ENCODE measurements around the gene CTDP1.

- TF ChIP-seq POLR2AphosphoS5 (IDR thresholded peaks at IDR 0.05), result no peak
- no peak for TF ChIP-seq CTCF (IDR thresholded peaks at IDR 0.05)
- no peak for TF ChIP-seq POLR2A (IDR thresholded peaks at IDR 0.05)
- no peak for TF ChIP-seq EP300 (IDR thresholded peaks at IDR 0.05)
Observed at GRCh38 chr18:79789091-79789891, 109.7 kb downstream of the CTDP1 start.

All from gastroesophageal sphincter (tissue), 3 donors.